Vagina (tissue), 2 donors: ENCODE results near the gene CLMP. TPM values are rescaled to one million over a fixed set of nuclear protein-coding genes. Genes with fewer than 3 reads are reported as not detected.

Experiments used
- DNase-seq, 2 donors: peaks; one replicate each; pipeline ENCODE4 v3.0.0-alpha.2; 2017; ENCODE audit errors: extremely low spot score in 2 of 2
- H3K27ac ChIP-seq: fragments of 200-600 bp; sonication (generic); one replicate; pipeline ENCODE4 v1.5.1; 2019
- H3K27me3 ChIP-seq: fragments of 200-600 bp; sonication (generic); one replicate; pipeline ENCODE4 v1.5.1; 2019
- H3K36me3 ChIP-seq, 2 donors: fragments of 200-600 bp; sonication (generic); one replicate each; pipeline ENCODE4 v1.5.1; 2017 to 2019
- H3K4me1 ChIP-seq: fragments of 200-600 bp; sonication (generic); one replicate; pipeline ENCODE4 v1.5.1; 2019
- H3K4me3 ChIP-seq, 2 donors: fragments of 200-600 bp; sonication (generic); 1 replicate in 1 of 2; 2 replicates in 1 of 2; pipeline ENCODE4 v1.5.1; 2016 to 2019
- H3K9me3 ChIP-seq: fragments of 200-600 bp; sonication (generic); one replicate; pipeline ENCODE4 v1.5.1; 2019
- CTCF ChIP-seq, 3 experiments: fragments of 450-650 bp in 2 of 3; fragments of 200-600 bp in 1 of 3; sonication (generic) in 1 of 3; IDR thresholded peaks; one replicate each; pipeline ENCODE4 v1.5.1; 2017 to 2019; ENCODE audit warnings: antibody characterized with exemption in 3 of 3, mild to moderate bottlenecking in 2 of 3, moderate library complexity in 2 of 3
- POLR2A ChIP-seq, 2 donors: fragments of 450-650 bp; IDR thresholded peaks; one replicate each; pipeline ENCODE4 v1.6.1; 2017; ENCODE audit warnings: antibody characterized with exemption in 2 of 2, mild to moderate bottlenecking in 2 of 2, moderate library complexity in 2 of 2
- POLR2AphosphoS5 ChIP-seq, 2 donors: sonication (generic); formaldehyde crosslinking; IDR thresholded peaks; one replicate each; pipeline ENCODE4 v1.9.0; 2017; ENCODE audit warnings: antibody characterized with exemption in 2 of 2, mild to moderate bottlenecking in 2 of 2, low read depth in 1 of 2; ENCODE audit not compliant: insufficient read depth in 1 of 2
- intact Hi-C: fragments of 100-400 bp; cut with DNase I; formaldehyde crosslinking; loops from one replicate; pipeline ENCODE4 v1.15.1; 2023
- total RNA-seq: library from RNA; depleted of rRNA; stranded (reverse); fragments of >200 nt; gene quantifications from one replicate; pipeline ENCODE4 v1.2.3, GENCODE V29; 2016

Gene CLMP, protein sequence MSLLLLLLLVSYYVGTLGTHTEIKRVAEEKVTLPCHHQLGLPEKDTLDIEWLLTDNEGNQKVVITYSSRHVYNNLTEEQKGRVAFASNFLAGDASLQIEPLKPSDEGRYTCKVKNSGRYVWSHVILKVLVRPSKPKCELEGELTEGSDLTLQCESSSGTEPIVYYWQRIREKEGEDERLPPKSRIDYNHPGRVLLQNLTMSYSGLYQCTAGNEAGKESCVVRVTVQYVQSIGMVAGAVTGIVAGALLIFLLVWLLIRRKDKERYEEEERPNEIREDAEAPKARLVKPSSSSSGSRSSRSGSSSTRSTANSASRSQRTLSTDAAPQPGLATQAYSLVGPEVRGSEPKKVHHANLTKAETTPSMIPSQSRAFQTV
- total RNA-seq, result 99.4 TPM

DNA sequence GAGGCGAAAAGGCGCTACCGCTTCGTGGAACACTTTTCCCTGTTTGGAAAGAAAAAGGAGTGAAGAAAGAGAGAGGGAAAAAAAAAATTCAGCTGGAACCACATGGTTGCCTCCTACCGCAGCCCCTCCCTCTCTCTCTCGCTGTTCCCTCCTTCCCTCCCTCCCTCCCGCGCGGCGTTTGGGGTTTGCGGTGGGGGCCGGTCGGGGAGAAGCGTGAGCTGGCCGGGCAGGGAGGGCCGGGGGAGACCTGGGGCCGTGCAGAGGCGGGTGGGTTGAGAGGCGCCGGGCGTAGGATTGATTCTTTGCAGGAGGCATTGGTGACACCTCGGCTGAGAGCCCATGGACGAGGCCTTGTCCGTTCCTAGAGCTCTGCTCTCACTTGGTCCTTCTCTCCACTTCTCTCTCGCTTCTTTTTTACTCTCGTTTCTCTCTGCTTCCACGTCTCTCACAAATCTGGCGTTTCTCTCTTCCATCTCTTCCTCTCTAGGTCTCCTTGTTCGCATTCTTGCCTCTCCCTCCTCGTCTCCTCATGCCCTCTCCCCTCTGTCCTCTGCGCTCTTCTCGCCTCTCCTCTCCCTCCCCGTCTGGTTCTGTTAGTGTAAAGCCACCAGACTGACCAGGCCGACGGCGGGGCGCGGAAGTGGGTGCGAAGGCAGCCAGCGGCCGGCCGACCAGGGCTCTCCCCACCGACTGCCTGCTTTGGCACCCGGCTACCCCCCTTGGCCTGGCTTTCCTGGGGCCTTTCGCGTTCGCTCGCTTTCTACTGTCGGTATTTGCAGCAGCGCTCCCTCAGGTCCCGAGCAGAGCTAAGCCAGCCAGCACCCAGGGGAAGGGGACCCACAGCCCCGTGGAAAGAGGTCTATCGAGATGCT lies at the start of gene CLMP:
TSS of gene CLMP (minus strand) at position 61 of the 872 bp plus-strand sequence. CDS start 308 bp downstream, outside the sequence.
- Histone ChIP-seq H3K4me1 (peaks cover 7% of the 10 kb centered on the region), H3K27me3 (no peaks in the 10 kb centered on the region), H3K4me3 (peak within 1 kb of the TSS; percentile 50 to 55), H3K9me3 (no peaks in the 10 kb centered on the region), H3K27ac (peak within 1 kb of the TSS; percentile 90), H3K36me3 (no peaks in the 10 kb centered on the region)
- intact Hi-C loops, result no loop called here
- DNase-seq, result no peak
- TF ChIP-seq POLR2AphosphoS5 (IDR thresholded peaks at IDR 0.05; ENCODE audit: insufficient read depth in 1 of 2, low read depth in 1 of 2) (peak in 1 of 2 donors; percentile 52), POLR2A (IDR thresholded peaks at IDR 0.05) (no peak)

DNA sequence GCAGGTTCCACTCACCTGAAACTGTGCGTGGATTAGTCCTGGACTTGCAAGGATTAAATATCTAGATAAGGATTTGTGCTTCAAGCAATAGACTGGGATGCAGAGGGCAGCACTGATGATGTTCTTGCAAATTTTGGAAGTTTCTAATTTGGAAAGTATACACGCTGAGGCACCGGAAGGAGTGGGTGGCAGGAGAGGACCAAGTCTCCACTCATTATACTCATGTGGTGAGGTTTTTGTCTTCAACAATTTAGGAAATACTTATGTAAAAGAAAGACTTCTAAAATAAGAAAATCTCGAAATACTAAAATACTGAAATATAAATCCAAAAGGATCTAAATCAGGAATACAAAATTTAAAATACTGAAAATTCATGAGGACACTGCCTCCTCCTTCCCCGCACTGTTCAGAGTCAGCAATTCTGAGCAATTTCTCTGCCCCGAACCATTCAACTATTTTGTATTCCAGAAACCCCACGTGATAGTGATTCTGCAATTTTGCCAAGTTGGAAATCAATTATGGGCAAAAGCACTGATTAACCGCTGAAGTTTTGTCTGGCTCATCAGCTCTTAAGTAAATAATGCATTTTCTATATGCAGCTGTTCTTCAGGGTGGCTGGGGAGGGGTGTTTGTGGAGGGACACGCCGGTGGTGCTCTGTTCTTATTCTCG lies 47.0 kb upstream of the CLMP start:
- no peaks in the 10 kb centered on the region for H3K4me1 ChIP-seq
- H3K27ac ChIP-seq, result no peak overlapping the region
- intact Hi-C loops, result no loop called here
- no peaks in the 10 kb centered on the region for H3K27me3 ChIP-seq
- H3K4me3 ChIP-seq, result no peak overlapping the region
- DNase-seq, result no peak
- no peaks in the 10 kb centered on the region for H3K36me3 ChIP-seq
- no peak for TF ChIP-seq POLR2AphosphoS5 (IDR thresholded peaks at IDR 0.05; ENCODE audit: insufficient read depth in 1 of 2, low read depth in 1 of 2)
- no peak for TF ChIP-seq POLR2A (IDR thresholded peaks at IDR 0.05)
- no peak for TF ChIP-seq CTCF (IDR thresholded peaks at IDR 0.05)
- H3K9me3 ChIP-seq, result no peaks in the 10 kb centered on the region

DNA sequence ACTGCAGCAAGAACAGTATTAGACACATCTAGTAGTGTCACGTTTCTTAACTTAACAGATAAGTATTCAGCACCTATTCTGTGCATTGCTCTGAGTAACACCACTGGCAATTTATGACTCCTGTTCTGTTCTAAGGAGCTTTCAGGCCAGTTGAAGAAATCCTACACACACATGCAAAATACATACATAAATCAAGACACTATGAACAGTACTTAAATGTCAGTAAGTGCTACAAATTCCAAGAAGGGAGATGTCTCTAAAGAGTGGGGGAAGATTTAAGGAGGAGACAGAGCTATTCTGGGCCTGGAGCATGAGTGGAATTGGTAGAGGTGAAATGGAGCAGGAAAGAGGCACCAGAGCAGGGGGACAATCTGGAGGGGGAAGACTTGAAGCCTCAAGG lies 46.2 kb upstream of the CLMP start:
- Histone ChIP-seq H3K36me3 (no peaks in the 10 kb centered on the region), H3K27ac (no peak overlapping the region), H3K9me3 (no peaks in the 10 kb centered on the region), H3K27me3 (no peaks in the 10 kb centered on the region), H3K4me1 (no peaks in the 10 kb centered on the region), H3K4me3 (no peak overlapping the region)
- TF ChIP-seq POLR2AphosphoS5 (IDR thresholded peaks at IDR 0.05; ENCODE audit: insufficient read depth in 1 of 2, low read depth in 1 of 2), result no peak
- TF ChIP-seq POLR2A (IDR thresholded peaks at IDR 0.05), result no peak
- no peak for TF ChIP-seq CTCF (IDR thresholded peaks at IDR 0.05)
- DNase-seq, result no peak
- intact Hi-C loops, result no loop called here

DNA sequence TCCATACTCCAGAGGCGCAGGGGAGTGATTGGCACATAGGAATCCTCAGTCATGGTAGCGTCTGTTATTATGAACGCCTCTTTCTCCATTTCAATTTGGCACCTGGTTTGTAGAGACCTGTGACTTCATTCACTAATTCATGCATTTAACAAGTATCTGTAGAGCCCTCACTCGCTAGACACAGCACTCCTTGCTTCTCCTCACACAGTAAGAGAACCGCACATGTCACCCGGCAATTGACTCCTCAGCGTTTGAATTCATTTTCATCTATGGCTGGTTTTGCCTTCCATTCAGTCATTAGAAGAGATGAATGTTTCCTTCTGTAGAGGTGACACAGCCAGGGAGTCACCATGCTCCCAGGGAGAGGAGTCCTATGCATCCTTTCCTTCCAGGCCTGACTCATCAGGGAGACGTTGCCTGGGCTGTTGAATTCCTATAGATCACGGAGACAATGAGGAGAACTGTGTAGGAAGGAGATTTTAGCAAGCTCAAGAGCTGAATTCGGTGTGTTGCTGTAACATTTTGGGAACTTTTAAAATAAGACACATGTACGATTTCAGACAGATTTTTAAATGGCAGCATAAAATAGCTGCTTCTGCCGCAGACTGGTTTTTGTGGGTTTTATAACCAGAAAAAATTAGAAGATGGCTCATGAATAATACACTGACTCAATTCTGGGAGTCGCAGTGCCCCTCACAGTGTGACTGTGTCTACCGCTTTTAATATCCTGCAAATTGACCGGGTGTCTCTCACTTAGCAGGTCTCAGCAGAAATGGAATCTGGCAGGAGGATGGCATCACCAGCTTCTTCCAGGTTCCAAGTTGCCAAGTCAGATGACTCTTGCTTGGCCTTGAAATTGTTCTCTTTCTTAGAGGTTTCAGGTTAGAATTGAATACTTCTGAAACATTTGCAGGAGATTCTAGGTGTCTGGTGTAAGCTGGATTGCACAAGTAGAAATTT lies 44.4 kb upstream of the CLMP start:
- Histone ChIP-seq H3K27ac (no peak overlapping the region), H3K4me1 (no peaks in the 10 kb centered on the region), H3K27me3 (no peaks in the 10 kb centered on the region), H3K9me3 (no peaks in the 10 kb centered on the region), H3K4me3 (no peak overlapping the region), H3K36me3 (no peaks in the 10 kb centered on the region)
- DNase-seq, result no peak
- intact Hi-C loops, result no loop called here
- no peak for TF ChIP-seq POLR2A (IDR thresholded peaks at IDR 0.05)
- no peak for TF ChIP-seq CTCF (IDR thresholded peaks at IDR 0.05)
- no peak for TF ChIP-seq POLR2AphosphoS5 (IDR thresholded peaks at IDR 0.05; ENCODE audit: insufficient read depth in 1 of 2, low read depth in 1 of 2)
